ENCODE measurements around the gene ZNF148. TPM values are rescaled to one million over a fixed set of nuclear protein-coding genes. Genes with fewer than 3 reads are reported as not detected.
"Not testable (repeated sequence)": the region's sequence is repeated elsewhere in the genome, so short reads cannot be mapped to it uniquely, and the experiment has no call there.

Gene ZNF148
- total RNA-seq, 1 donor from 2014 or later = 16.5 TPM

- intact Hi-C loops (cut with DNase I) = no loop called here
- Histone ChIP-seq H3K27me3 (no peaks in the 10 kb centered on the region), H3K4me3 (no peak overlapping the region), H3K4me1 (peaks cover 14% of the 10 kb centered on the region), H3K9me3 (no peaks in the 10 kb centered on the region), H3K36me3 (no peaks in the 10 kb centered on the region), H3K27ac (no peak overlapping the region)
- DNase-seq (ENCODE audit: extremely low spot score in 2 of 2) = no peak
- TF ChIP-seq POLR2A (IDR thresholded peaks at IDR 0.05) (no peak), CTCF (IDR thresholded peaks at IDR 0.05) (no peak), POLR2AphosphoS5 (IDR thresholded peaks at IDR 0.05; ENCODE audit: insufficient read depth in 1 of 2, low read depth in 1 of 2) (no peak)
Observed at GRCh38 chr3:125351814-125352456, 23.2 kb downstream of the ZNF148 start.

DNA sequence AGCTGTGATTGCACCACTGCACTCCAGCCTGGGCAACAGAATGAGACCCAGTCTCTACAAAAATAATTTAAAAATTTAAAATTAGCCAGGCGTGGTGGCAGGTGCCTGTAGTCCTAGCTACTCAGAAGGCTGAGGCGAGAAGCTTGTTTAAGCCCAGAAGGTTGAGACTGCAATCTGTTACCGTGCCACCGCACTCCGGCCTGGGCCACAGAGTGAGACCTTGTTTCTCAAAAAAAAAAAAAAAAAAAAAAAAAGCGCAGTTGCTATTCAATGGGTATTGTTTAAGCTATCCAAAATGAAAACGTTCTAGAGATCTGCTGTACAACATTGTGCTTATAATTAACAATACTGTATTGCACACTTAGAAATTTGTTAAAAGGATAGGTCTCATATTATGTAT is 24.0 kb downstream of the ZNF148 start:
- H3K4me3 ChIP-seq = no peak overlapping the region
- intact Hi-C loops (cut with DNase I) = no loop called here
- no peaks in the 10 kb centered on the region for H3K27me3 ChIP-seq
- no peak for TF ChIP-seq CTCF (IDR thresholded peaks at IDR 0.05)
- no peak for TF ChIP-seq POLR2AphosphoS5 (IDR thresholded peaks at IDR 0.05; ENCODE audit: insufficient read depth in 1 of 2, low read depth in 1 of 2)
- TF ChIP-seq POLR2A (IDR thresholded peaks at IDR 0.05) = no peak
- H3K9me3 ChIP-seq = no peaks in the 10 kb centered on the region
- H3K36me3 ChIP-seq = no peaks in the 10 kb centered on the region
- H3K4me1 ChIP-seq = peaks cover 6% of the 10 kb centered on the region
- no peak for DNase-seq (ENCODE audit: extremely low spot score in 2 of 2)
- no peak overlapping the region for H3K27ac ChIP-seq

DNA sequence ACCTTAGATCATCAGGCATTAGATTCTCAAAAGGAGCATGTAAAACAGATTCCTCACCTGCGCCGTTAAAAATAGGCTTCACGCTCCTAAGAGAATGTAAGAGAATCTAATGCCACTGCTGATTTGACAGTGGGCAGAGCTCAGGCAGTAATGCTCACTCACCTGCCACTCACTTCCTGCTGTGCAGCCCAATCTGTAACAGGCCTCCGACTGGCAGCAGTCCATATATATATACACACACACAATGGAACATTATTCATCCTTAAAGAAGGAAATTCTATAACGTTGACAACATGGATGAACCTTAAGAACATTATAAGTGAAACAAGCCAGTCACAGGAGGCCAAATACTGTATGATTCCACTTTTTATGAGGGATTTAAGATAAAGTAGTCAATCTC is 24.5 kb downstream of the ZNF148 start:
- Histone ChIP-seq H3K27me3 (no peaks in the 10 kb centered on the region), H3K36me3 (no peaks in the 10 kb centered on the region), H3K4me3 (no peak overlapping the region), H3K27ac (no peak overlapping the region), H3K9me3 (no peaks in the 10 kb centered on the region), H3K4me1 (peaks cover under 1% of the 10 kb centered on the region)
- no peak for DNase-seq (ENCODE audit: extremely low spot score in 2 of 2)
- TF ChIP-seq CTCF (IDR thresholded peaks at IDR 0.05) (no peak), POLR2AphosphoS5 (IDR thresholded peaks at IDR 0.05; ENCODE audit: insufficient read depth in 1 of 2, low read depth in 1 of 2) (no peak), POLR2A (IDR thresholded peaks at IDR 0.05) (no peak)
- intact Hi-C loops (cut with DNase I) = no loop called here

DNA sequence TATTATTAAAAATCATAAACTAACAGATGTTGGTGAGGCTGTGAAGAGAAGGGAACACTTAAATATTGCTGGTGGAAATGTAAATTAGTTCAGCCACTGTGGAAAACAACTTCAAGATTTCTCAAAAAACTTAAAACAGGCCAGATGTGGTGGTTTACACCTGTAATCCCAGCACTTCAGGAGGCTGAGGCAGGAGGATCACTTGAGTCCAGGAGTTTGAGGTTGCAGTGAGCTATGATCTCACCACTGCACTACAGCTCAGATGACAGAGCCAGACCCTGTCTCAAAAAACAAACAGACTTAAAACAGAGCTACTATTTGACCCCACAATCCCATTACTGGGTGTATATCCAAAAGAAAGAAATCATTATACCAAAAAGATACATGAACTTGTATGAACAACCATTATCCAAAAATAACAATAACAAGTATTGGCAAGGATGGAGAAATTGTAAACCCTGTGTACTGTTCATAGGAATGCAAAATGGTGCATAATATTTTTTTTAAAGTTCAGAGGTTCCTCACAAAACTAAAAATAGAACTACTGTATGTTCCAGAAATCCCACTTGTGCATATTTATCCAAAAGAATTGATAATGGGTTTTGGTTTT is 25.5 kb downstream of the ZNF148 start:
- no peaks in the 10 kb centered on the region for H3K9me3 ChIP-seq
- H3K27me3 ChIP-seq = no peaks in the 10 kb centered on the region
- no peak overlapping the region for H3K27ac ChIP-seq
- TF ChIP-seq POLR2AphosphoS5 (IDR thresholded peaks at IDR 0.05; ENCODE audit: insufficient read depth in 1 of 2, low read depth in 1 of 2) (no peak), POLR2A (IDR thresholded peaks at IDR 0.05) (no peak), CTCF (IDR thresholded peaks at IDR 0.05) (no peak)
- H3K4me3 ChIP-seq = no peak overlapping the region
- intact Hi-C loops (cut with DNase I) = no loop called here
- no peaks in the 10 kb centered on the region for H3K4me1 ChIP-seq
- no peaks in the 10 kb centered on the region for H3K36me3 ChIP-seq
- no peak for DNase-seq (ENCODE audit: extremely low spot score in 2 of 2)

GRCh38 chr3:125349055-125349454 is 26.1 kb downstream of the ZNF148 start:
- TF ChIP-seq POLR2AphosphoS5 (IDR thresholded peaks at IDR 0.05; ENCODE audit: insufficient read depth in 1 of 2, low read depth in 1 of 2) (no peak), POLR2A (IDR thresholded peaks at IDR 0.05) (no peak), CTCF (IDR thresholded peaks at IDR 0.05) (no peak)
- no peaks in the 10 kb centered on the region for H3K4me1 ChIP-seq
- intact Hi-C loops (cut with DNase I) = no loop called here

DNA sequence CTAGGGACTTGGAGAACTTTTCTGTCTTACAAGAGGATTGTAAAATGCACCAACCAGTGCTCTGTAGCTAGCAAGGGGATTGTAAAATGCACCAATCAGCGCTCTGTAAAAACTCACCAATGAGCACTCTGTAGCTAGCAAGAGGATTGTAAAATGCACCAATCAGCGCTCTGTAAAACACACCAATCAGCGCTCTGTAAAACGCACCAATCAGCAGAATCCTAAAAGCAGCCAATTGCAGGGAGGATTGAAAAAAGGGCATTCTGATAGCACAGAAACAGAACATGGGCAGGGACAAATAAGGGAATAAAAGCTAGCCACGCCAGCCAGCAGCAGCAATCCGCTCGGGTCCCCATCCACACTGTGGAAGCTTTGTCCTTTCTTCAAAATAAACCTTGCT is 31.8 kb downstream of the ZNF148 start:
- H3K4me1 ChIP-seq; H3K27ac ChIP-seq; H3K36me3 ChIP-seq; H3K4me3 ChIP-seq; H3K9me3 ChIP-seq; intact Hi-C loops (cut with DNase I); H3K27me3 ChIP-seq; DNase-seq (ENCODE audit: extremely low spot score in 2 of 2): not testable (repeated sequence)

More at GRCh38 chr3:125349055-125349454, 26.1 kb downstream of the ZNF148 start:
- no peaks in the 10 kb centered on the region for H3K27me3 ChIP-seq
- no peaks in the 10 kb centered on the region for H3K36me3 ChIP-seq
- H3K27ac ChIP-seq = no peak overlapping the region
- no peak for DNase-seq (ENCODE audit: extremely low spot score in 2 of 2)
- no peaks in the 10 kb centered on the region for H3K9me3 ChIP-seq
- H3K4me3 ChIP-seq = no peak overlapping the region
